Activated CD4-positive, alpha-beta T cell treated with anti-CD3 and anti-CD28 coated beads, Interleukin-2, amount 50 U/mL, for 16 hours (primary cell): ENCODE results near the gene SERPIND1.
A peak's percentile ranks its signal among the peaks of the same experiment; 100 is the strongest.

Experiments
- DNase-seq: peaks from one replicate; pipeline ENCODE4 v3.0.0-alpha.2; 2020

SERPIND1 gene

DNA sequence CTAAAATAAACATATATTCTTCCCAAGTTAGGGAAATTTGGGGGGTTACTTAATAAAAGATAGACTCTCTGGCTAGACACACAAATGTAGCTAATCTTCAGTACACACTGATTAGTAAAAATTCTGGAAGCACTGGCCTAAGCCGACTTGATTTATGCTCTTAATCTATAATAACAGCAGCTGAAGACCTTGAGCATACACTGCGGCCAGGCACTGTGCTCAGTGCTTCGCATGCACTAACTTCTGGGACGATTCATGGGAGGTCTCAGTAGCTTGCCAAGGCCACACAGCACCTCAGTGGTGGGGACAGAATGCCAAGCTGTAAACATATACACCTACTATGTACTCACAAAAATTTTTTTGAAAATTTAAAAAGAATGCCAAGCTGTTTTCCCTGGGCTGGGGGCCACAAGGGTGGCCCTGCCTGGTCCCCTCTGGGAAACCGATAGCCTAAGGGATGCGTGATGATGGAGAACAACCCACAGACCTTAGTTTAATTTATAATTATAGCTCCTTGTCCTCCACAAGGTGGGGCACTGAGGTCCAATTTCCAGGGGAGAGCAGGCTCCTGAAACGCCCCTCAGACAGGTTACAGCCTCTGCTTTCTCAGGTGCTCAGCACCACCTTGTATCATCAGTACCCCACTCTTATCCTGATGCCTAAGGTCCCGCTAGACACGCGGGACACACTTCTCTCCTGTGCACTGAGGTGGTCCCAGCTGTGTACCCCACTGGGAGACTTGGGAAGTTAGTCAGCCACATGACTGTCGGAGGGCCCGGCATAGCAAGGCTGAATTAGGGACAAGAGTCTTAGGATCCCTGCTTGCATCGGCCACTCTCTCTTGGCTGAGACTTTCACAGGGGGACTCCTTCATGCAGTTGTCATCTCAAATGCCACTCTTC, 20.1 kb downstream of the SERPIND1 start:
- DNase-seq: no peak

DNA sequence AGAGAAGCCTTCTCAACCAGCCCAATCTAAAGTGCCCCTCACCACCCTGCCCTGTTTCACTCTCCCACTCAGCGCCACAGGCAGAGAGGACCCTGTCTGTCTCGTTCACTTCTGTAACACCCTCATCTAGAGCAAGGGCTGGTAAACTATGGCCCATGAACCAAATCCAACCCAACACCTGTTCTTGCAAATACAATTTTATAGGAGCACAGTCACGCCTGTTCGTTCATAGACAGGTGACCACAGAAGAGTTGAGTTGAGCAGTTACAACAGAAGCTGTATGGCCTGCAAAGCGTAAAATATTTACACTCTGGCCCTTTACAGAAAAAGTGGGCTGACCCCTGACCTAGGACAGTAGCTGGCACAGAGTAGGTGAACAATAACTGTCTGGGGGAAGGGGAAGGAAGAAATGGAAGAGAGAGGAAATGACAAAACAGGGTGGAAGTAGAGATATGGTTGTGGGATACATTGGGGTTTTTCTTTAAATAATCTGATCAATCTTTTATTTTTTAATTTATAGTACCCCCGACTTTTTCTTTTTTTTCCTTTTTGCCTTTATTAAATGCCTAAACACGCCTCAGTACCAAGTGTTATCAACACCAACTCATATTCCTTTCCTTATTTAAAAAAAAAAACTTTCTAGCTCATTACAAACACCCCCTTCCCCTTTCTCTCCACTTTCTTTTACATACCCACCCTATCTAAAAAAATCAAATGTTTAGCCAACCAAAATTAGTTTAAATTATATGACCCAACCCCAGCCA, 20.9 kb downstream of the SERPIND1 start:
- no peak for DNase-seq

DNA sequence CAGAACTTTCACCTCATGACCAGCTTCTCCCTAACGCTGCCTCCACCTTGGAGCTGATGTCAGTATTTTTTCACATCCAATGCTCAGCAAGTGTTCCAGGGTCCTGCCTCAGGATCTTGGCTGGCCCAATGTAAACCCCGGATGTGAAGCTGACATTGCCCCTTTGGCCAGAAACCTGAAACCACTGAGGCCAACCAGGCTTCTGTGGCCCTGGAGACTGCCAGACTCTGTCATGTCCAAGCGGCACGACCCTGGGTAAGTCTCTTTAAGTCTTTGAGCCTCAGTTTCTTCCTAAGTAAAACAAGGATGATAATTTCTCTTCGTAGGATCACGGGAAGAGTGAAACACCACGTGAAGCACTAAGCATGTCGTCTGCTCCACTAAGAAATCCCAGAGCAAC, 22.8 kb downstream of the SERPIND1 start:
- no peak for DNase-seq

DNA sequence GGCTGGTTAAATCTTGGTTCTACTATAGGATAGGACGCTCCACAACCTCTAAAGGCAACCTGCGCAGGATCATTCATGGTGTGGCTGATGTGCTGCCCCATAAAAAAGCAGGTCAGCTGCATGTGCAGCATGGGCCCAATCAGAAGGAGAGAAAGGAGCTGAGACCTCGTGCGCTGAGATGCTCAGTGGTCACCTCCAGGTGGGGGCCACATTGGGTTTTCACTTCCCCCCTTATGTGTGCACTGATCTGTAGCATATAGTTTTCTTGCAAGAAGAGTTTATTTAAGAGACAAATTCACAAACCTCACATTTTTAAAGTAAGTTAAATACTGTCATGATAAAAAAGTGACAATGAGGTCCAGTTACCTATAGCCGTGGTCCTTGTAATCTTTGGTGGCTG, 24.3 kb downstream of the SERPIND1 start:
- DNase-seq: no peak

DNA sequence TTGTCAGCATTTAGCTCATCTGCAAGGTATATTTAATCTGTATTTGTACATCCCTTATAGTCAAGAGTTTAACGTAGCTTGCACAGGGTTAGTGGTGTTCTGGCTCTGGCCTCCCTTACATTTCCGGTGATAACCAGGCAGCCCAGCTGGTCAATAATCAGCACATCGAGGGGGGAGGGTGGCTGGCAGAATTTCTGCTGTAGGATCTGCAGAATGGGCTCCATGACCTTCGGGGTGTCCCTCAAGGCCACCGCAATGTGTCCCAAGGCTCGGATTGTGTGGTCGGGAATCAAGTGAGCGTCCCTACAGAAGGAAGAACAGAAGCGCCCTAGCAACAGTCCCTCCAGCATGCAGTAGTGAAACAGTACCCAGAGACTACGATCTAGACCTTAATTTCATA, 25.1 kb downstream of the SERPIND1 start:
- no peak for DNase-seq

DNA sequence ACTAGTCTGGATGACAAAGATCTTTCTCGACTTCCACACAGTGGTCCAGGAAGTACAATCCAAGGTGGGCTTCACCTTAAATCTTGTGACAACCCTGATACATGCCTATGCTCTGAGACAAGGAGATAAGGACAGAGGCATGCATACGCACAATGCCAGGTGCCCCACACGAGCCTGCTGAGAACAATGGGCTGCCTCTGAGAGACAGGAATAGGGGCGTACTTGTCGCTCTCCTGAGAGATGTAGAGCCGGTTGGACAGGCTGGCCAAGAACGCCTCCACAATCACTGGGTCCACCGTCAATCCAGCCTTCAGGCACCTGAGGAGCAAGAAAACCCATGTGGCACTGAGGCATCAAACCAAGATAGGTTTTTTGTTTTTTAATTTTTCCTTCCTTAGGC, 25.5 kb downstream of the SERPIND1 start:
- no peak for DNase-seq

DNA sequence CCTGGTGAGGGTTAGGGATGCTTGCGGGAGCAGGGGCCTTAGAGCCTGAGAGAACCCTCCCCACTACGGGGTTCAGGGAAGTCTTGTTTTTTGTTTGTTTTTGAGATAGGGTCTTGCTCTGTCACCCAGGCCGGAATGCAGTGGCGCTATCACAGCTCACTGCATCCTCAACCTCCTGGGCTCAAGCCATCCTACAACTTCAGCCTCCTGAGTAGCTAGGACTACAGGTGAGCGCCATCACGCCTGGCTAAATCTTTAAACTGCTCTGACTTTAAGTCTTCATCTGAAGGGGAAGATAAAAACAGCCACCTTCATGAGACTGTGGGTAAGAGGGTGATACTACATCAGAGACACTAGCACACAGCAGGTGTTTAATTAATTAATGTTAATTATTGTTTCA, 28.5 kb downstream of the SERPIND1 start:
- DNase-seq: no peak

DNA sequence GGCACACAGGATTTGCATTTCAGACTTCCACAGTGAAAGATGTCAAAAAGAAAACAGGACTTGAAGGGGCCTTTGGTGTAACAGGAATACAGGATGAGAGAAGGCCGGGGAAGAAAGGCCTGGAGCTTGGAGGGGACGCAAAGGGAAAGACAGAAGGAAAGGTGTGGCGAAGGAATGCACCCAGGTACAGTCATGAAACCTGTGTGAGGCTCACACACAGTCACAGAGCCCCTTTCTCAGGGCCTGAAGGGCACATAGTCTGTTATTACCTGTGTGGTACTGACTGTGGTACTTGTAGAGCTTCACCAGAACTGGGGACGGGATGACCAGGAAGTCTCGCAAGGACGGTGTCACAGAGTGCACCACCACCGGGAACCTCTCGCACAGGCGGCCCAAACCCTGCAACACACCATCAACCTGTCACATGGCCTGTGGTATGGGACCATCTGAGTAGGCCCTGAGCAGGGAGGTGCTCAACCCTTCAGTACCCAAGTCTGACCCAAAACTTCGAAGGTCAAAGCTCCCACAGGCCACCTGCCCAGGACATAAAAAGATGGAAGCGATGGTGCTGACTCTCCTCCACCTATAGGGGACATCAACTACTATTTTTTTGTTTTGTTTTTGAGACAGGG, 29.1 kb downstream of the SERPIND1 start:
- no peak for DNase-seq

DNA sequence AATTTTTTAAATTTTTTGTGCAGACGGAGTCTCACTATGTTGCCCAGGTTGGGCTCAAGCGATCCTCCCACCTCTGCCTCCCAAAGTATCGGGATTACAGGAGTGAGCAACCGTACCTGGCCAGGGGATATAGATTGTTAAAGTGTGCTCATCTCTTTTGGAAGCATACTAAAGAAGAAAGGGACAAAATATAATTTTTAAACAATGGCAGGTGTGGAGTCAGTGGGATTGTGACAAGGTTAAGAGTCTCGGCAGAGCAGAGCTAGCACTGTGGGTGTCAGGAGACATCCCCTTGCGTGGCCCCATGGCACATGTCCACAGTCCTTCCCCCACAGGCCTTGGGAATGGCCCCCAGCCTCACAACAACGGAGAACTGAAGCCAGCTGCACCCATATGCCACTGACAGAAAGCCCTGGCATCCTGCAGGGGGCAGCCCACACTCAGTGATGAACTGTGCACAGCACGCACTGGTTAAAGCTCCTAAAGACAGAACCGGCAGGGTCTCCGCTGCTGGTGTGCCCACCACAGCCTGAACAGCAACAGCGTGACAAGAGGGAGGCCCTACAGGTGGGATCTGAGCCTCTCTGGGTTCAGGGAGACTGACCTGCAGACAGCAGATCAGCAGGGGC, 29.9 kb downstream of the SERPIND1 start:
- DNase-seq: peak; percentile 18

- no peak for DNase-seq
Observed at GRCh38 chr22:20804650-20805049, 30.7 kb downstream of the SERPIND1 start.

- no peak for DNase-seq
Observed at GRCh38 chr22:20805972-20806471, 32.1 kb downstream of the SERPIND1 start.

DNA sequence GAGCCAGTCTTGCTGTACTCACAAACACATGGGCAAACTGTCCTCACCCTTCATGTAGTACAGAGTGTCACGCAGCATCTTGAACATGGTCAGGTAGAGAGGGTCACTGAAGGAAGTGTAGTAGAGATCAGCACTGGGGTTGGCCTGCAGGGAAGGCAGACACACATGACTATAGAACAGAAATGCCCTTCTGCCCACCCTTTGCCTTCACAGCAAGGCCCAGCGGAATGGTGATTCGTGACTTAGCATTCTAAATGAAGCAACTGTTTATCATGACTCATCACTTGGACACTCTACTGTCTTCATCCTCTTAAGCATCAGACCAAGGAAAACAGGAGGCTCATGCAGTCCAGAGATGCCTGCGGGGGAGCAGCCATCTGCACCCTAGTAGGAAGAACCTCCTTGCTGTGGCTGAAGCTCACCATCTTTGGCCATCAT, 33.4 kb downstream of the SERPIND1 start:
- no peak for DNase-seq

GRCh38 chr22:20808844-20809243, 34.9 kb downstream of the SERPIND1 start:
- DNase-seq: no peak

DNA sequence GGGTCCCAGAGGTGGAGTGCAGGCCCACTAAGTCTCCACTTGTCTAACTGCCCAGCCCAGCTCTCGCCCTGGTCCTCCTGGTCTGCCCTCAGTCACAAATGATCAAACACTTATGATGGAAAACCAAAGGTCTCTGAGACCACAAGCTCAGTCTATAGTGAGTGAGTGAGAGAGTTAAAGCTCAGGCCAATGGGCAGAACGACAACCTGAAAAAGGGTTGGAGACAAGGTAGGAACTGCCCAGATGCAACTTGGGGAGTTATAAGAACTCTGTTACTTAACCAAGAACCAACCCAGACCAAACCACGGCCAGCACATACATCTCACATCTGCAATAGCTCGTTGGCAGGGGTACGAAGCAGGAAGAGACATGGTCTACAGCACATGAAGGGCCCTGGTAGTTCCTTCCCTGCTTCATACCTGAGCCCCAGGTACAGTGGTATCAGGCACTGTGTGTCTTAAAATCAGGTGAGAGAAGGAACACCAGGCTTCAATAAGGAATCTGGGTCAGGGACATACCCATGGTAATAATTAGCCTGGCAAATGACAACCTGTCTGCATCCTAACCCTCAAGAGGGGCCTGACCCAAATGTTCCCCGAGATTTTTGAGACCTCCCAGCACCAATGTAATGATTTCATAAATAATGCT, 35.7 kb downstream of the SERPIND1 start:
- DNase-seq: no peak

DNA sequence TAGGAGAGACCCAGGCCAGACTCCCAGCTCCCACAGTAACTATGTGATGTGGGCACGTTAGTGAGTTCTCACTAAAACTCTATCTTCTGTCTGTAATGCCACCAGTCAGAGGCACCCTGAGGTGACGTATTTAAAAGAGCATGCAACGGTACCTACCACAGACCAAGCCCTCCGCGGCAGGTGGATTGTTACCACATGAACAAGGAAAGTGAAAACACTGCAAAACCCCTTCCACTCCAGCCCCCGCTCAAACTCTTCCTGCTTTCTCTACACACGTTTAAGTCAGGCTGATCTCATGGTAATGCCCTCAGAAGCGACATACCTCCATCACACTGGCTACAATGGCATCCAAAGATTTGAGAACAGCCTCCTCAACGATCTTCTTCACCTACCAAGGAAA, 36.7 kb downstream of the SERPIND1 start:
- no peak for DNase-seq

- DNase-seq: no peak
Observed at GRCh38 chr22:20811171-20811570, 37.3 kb downstream of the SERPIND1 start.

GRCh38 chr22:20811971-20812660, 38.2 kb downstream of the SERPIND1 start:
- DNase-seq: no peak

DNA sequence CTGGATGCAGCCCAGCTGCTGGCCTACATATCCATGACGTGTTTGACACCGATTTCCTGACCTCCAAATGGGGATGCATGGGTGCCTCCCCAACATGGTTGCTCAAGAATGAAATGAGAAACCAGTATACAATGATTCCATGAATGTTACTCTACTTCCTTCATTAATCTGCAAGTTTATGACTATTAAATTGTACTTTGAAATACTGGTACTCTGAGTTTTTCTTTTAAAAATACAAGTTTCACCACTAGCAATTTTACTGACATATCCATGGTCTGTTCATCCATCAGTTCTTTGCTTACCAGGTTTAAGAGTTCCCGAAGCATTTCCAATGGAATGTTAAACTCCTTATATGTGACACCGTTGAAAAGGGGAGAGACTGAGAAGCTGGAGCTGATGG, 39.1 kb downstream of the SERPIND1 start:
- DNase-seq: no peak

GRCh38 chr22:20814221-20814808, 40.4 kb downstream of the SERPIND1 start:
- no peak for DNase-seq

- no peak for DNase-seq
Observed at GRCh38 chr22:20815477-20816050, 41.7 kb downstream of the SERPIND1 start.

DNA sequence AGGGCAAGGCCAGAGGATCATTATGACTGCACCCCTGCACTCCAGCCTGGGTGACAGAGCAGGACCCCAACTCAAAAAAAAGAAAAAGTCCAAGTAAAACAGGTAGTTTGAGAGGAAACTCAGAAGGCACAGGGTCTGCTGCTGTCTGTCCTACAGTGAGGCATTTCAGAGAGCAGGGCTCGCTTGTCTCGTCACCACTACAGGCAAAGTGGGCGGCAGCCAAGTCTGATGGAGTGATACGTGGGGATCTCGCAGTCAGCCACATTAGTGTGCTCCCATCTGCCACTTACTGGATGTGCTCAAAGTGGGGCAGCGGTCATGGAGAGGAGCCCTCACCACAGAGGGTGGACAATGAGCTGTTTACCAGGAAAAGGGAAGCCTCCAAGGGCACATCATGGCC, 42.6 kb downstream of the SERPIND1 start:
- no peak for DNase-seq
